Endothelial cell of umbilical vein (primary cell): Measurements from ENCODE around the gene EFNA5. TPM values are rescaled to one million over a fixed set of nuclear protein-coding genes. Genes with fewer than 3 reads are reported as not detected.

ENCODE experiments used
- BruUV-seq: library from RNA; stranded (reverse); fragments of 400-500 nt; replicated peaks from 2 replicates; lab custom pipeline; 2021; lab: Mats Ljungman, UMichigan
- CTCF ChIA-PET: fragments of 300-600, 350-600 bp; sonication (Branson Sonifier 250); formaldehyde crosslinking; loops from one replicate; lab custom pipeline; 2021; ENCODE audit warnings: antibody characterized with exemption, inconsistent platforms; lab: Charles Lee
- POLR2A ChIA-PET: fragments of 300-600, 350-600 bp; sonication (Branson Sonifier 250); formaldehyde crosslinking; loops from one replicate; lab custom pipeline; 2021; ENCODE audit warnings: antibody characterized with exemption, inconsistent platforms; lab: Charles Lee
- DNase-seq: peaks from one replicate; pipeline ENCODE4 v3.0.0-alpha.2; 2011; ENCODE audit warnings: low read depth, low spot score
- FAIRE-seq: peaks from 2 replicates; lab custom pipeline; 2011; peaks lifted over from hg19 to GRCh38; lab: Jason Lieb, UNC
- H2AFZ ChIP-seq: 2 replicates; pipeline ENCODE4 v1.6.0; 2012; ENCODE audit warnings: low read depth, low read length, control low read depth, inconsistent platforms
- H3K27ac ChIP-seq: 2 replicates; pipeline ENCODE4 v1.5.1; 2011; ENCODE audit warnings: low read depth, mild to moderate bottlenecking, control low read depth, low read length, moderate library complexity; ENCODE audit not compliant: insufficient read depth
- H3K27me3 ChIP-seq, 2 experiments: 2 replicates each; pipeline versions ENCODE4 v1.6.0 to v1.6.1; 2011; ENCODE audit warnings: low read length in 2 of 2, mixed read lengths in 1 of 2; ENCODE audit not compliant: control insufficient read depth in 2 of 2, insufficient read depth in 2 of 2
- H3K36me3 ChIP-seq, 2 experiments: 2 replicates in 1 of 2; 3 replicates in 1 of 2; pipeline ENCODE4 v1.5.1; 2011; ENCODE audit warnings: low read length in 2 of 2, mild to moderate bottlenecking in 1 of 2, moderate library complexity in 1 of 2; ENCODE audit not compliant: control insufficient read depth in 2 of 2, insufficient read depth in 2 of 2; ENCODE audit errors: extremely low read depth in 1 of 2
- H3K4me1 ChIP-seq: 3 replicates; pipeline ENCODE4 v1.5.1; 2011; ENCODE audit warnings: mild to moderate bottlenecking, low read length; ENCODE audit not compliant: control insufficient read depth, insufficient read depth; ENCODE audit errors: extremely low read depth
- H3K4me2 ChIP-seq: 2 replicates; pipeline ENCODE4 v1.6.1; 2011; ENCODE audit warnings: low read length, control low read depth, mixed read lengths; ENCODE audit not compliant: insufficient read depth
- H3K4me3 ChIP-seq, 3 experiments: fragments of 200-600 bp in 1 of 3; sonication (generic), shearing (Covaris generic) in 1 of 3; replicated peaks in 1 of 3; 2 replicates each; pipeline ENCODE4 v1.5.1; 2011 to 2016; ENCODE audit warnings: control low read depth in 3 of 3, low read length in 3 of 3, mild to moderate bottlenecking in 2 of 3, inconsistent platforms in 1 of 3, low read depth in 1 of 3, moderate library complexity in 1 of 3; ENCODE audit not compliant: insufficient read depth in 1 of 3
- H3K79me2 ChIP-seq: 2 replicates; pipeline ENCODE4 v1.6.0; 2012; ENCODE audit warnings: low read length, inconsistent platforms; ENCODE audit not compliant: control insufficient read depth, insufficient read depth
- H3K9ac ChIP-seq: replicated peaks from 2 replicates; pipeline ENCODE3; 2011; ENCODE audit warnings: low read length, control low read depth; ENCODE audit not compliant: insufficient read depth; ENCODE audit errors: extremely low read depth
- H3K9me1 ChIP-seq: replicated peaks from 3 replicates; pipeline ENCODE4 v1.6.0; 2011; ENCODE audit warnings: mild to moderate bottlenecking, low read length; ENCODE audit not compliant: control insufficient read depth, insufficient read depth; ENCODE audit errors: extremely low read depth
- H3K9me3 ChIP-seq: replicated peaks from 2 replicates; pipeline ENCODE4 v1.5.1; 2012; ENCODE audit warnings: low read length, inconsistent platforms; ENCODE audit not compliant: control insufficient read depth, insufficient read depth
- H4K20me1 ChIP-seq: replicated peaks from 2 replicates; pipeline ENCODE3; 2011; ENCODE audit warnings: mild to moderate bottlenecking, low read length; ENCODE audit not compliant: control insufficient read depth, insufficient read depth; ENCODE audit errors: extremely low read depth
- EZH2 ChIP-seq: IDR thresholded peaks from 2 replicates; pipeline ENCODE4 v1.6.1; 2012; ENCODE audit warnings: borderline replicate concordance, low read depth, mild to moderate bottlenecking, moderate library complexity, low read length, inconsistent platforms; ENCODE audit not compliant: severe bottlenecking
- FOS ChIP-seq: IDR thresholded peaks from 2 replicates; pipeline ENCODE4 v1.6.1; 2011; ENCODE audit warnings: mild to moderate bottlenecking, low read length, moderate library complexity, borderline replicate concordance; ENCODE audit not compliant: insufficient read depth
- GATA2 ChIP-seq: IDR thresholded peaks from 2 replicates; pipeline ENCODE4 v1.7.0; 2011; ENCODE audit warnings: low read depth, mild to moderate bottlenecking, moderate library complexity, mixed read lengths, low read length; ENCODE audit not compliant: insufficient read length, insufficient read depth
- JUN ChIP-seq: IDR thresholded peaks from 2 replicates; pipeline ENCODE4 v1.6.1; 2011; ENCODE audit warnings: borderline replicate concordance, low read depth; ENCODE audit not compliant: insufficient read length, insufficient read depth
- MYC ChIP-seq: IDR thresholded peaks from one replicate; pipeline ENCODE4 v1.6.1; 2011; ENCODE audit warnings: mild to moderate bottlenecking, low read depth, low read length
- POLR2A ChIP-seq: IDR thresholded peaks from 2 replicates; pipeline ENCODE4 v1.6.1; 2012; ENCODE audit warnings: low read depth, mild to moderate bottlenecking, control low read depth, low read length
- POLR2AphosphoS5 ChIP-seq: IDR thresholded peaks from 2 replicates; pipeline ENCODE4 v1.6.1; 2012; ENCODE audit warnings: low read depth, mild to moderate bottlenecking, control low read depth, low read length, moderate library complexity; ENCODE audit not compliant: insufficient read depth
- dilution Hi-C: fragments of 300-500 bp; cut with MboI; formaldehyde crosslinking; loops from one replicate; pipeline ENCODE4 v1.15.0; 2019; ENCODE audit warnings: low sequenced_read_pairs; ENCODE audit not compliant: extremely low pct_ligation_motif_present
- intact Hi-C: fragments of 100-400 bp; cut with micrococcal nuclease; formaldehyde crosslinking; loops from one replicate; pipeline ENCODE4 v1.10.0; 2022
- polyA plus RNA-seq, 4 experiments: library from polyadenylated mRNA; depleted of rRNA in 3 of 4; stranded (reverse) in 3 of 4; unstranded in 1 of 4; fragments of >200 nt; gene quantifications; 2 replicates each; pipeline versions ENCODE4 v1.2.1 to v1.2.3, GENCODE V29; 2011 to 2012; ENCODE audit warnings: missing spikeins in 1 of 4
- total RNA-seq: library from RNA; stranded (reverse); gene quantifications from 2 replicates; pipeline ENCODE4 v1.2.3, GENCODE V29; 2021
- TF ChIP-seq, protein P1 (sequence below), 2 donors: IDR thresholded peaks; 1 replicate in 1 of 2; 2 replicates in 1 of 2; pipeline ENCODE4 v1.5.1; 2011; ENCODE audit warnings: low read length in 2 of 2, mild to moderate bottlenecking in 2 of 2, moderate library complexity in 2 of 2, control low read depth in 1 of 2, inconsistent platforms in 1 of 2, low read depth in 1 of 2; ENCODE audit not compliant: insufficient read depth in 1 of 2; ENCODE audit errors: extremely low read depth in 1 of 2
- TF ChIP-seq, protein P2 (sequence below): IDR thresholded peaks from 2 replicates; pipeline ENCODE4 v1.6.1; 2011; ENCODE audit not compliant: insufficient read depth, insufficient read length

Gene EFNA5
- total and polyA plus RNA-seq, 2 donors (not counting 3 experiments of a cell fraction or from before 2014, with no cell fraction given) = 13.6 to 22.1 TPM

DNA sequence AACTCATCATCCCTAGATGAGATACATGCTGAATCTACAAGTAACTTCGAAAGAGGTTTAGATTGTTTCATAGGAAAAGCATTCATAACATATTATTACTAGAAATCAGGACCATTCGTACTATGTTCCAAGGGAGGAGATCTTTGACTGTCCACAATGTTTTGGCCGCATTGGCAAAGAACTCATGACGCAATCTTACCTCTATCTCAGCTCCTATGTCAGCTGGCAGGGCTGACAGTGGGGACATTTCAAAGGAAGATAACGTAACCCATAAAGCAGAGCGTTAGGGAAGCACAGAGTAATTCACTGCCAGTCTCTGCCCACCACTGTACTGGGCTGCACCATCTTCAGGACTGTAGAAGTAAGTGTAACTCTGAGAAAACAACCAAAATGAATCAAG, 69.7 kb downstream of the EFNA5 start:
- H3K36me3 ChIP-seq = no peaks in the 10 kb centered on the region
- peaks cover 8% of the 10 kb centered on the region for H3K4me1 ChIP-seq
- intact Hi-C loops = no loop called here
- no peaks in the 10 kb centered on the region for H4K20me1 ChIP-seq
- no peak overlapping the region for H3K27ac ChIP-seq
- no peak overlapping the region for H3K9ac ChIP-seq
- POLR2A ChIA-PET = no interaction called here
- DNase-seq = no peak
- TF ChIP-seq EZH2 (no peak), FOS (no peak), JUN (no peak), POLR2A (no peak), GATA2 (no peak), POLR2AphosphoS5 (no peak), MYC (no peak)
- TF ChIP-seq, protein P1, sequence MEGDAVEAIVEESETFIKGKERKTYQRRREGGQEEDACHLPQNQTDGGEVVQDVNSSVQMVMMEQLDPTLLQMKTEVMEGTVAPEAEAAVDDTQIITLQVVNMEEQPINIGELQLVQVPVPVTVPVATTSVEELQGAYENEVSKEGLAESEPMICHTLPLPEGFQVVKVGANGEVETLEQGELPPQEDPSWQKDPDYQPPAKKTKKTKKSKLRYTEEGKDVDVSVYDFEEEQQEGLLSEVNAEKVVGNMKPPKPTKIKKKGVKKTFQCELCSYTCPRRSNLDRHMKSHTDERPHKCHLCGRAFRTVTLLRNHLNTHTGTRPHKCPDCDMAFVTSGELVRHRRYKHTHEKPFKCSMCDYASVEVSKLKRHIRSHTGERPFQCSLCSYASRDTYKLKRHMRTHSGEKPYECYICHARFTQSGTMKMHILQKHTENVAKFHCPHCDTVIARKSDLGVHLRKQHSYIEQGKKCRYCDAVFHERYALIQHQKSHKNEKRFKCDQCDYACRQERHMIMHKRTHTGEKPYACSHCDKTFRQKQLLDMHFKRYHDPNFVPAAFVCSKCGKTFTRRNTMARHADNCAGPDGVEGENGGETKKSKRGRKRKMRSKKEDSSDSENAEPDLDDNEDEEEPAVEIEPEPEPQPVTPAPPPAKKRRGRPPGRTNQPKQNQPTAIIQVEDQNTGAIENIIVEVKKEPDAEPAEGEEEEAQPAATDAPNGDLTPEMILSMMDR (IDR thresholded peaks at IDR 0.05; ENCODE audit: extremely low read depth in 1 of 2, insufficient read depth in 1 of 2, low read depth in 1 of 2, low read length in 2 of 2) = no peak
- TF ChIP-seq, protein P2, sequence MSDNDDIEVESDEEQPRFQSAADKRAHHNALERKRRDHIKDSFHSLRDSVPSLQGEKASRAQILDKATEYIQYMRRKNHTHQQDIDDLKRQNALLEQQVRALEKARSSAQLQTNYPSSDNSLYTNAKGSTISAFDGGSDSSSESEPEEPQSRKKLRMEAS = no peak
- no peaks in the 10 kb centered on the region for H3K9me1 ChIP-seq
- peaks cover 2% of the 10 kb centered on the region for H3K79me2 ChIP-seq
- CTCF ChIA-PET = no interaction called here
- no TSS peak for BruUV-seq
- dilution Hi-C loops = no loop called here
- no peak overlapping the region for H3K4me3 ChIP-seq
- H3K9me3 ChIP-seq = no peaks in the 10 kb centered on the region
- no peaks in the 10 kb centered on the region for H3K27me3 ChIP-seq
- no peak for FAIRE-seq
- no peak overlapping the region for H2AFZ ChIP-seq
- H3K4me2 ChIP-seq = no peak overlapping the region
